LNCaP clone FGC (cell line): ENCODE results near the gene RPP14.
A peak's percentile ranks its signal among the peaks of the same experiment; 100 is the strongest.

Source experiments
- DNase-seq: peaks from one replicate; pipeline ENCODE4 v3.0.0-alpha.2; 2011; ENCODE audit warnings: low read depth
- H3K4me3 ChIP-seq: 2 replicates; pipeline ENCODE4 v1.5.1; 2011; ENCODE audit warnings: mild to moderate bottlenecking, low read depth, low read length, control low read depth
- CTCF ChIP-seq: IDR thresholded peaks from 2 replicates; pipeline ENCODE4 v1.5.1; 2012; ENCODE audit warnings: mild to moderate bottlenecking; ENCODE audit not compliant: control insufficient read depth, insufficient read depth; ENCODE audit errors: extremely low read depth

RPP14 gene

GRCh38 chr3:58305882-58306711 is at the start of gene RPP14, which contains the start of gene HTD2:
Gene RPP14, plus strand, starts transcription at chr3:58306245. Its CDS starts 4,085 bp downstream, at chr3:58310330.
Gene HTD2, plus strand, starts transcription at chr3:58306520. Its CDS starts 11,094 bp downstream, at chr3:58317614.
- TF ChIP-seq CTCF: peak; percentile 97
- peak within 1 kb of the TSS; percentile 99 for H3K4me3 ChIP-seq
- peak; percentile 93 for DNase-seq

DNA sequence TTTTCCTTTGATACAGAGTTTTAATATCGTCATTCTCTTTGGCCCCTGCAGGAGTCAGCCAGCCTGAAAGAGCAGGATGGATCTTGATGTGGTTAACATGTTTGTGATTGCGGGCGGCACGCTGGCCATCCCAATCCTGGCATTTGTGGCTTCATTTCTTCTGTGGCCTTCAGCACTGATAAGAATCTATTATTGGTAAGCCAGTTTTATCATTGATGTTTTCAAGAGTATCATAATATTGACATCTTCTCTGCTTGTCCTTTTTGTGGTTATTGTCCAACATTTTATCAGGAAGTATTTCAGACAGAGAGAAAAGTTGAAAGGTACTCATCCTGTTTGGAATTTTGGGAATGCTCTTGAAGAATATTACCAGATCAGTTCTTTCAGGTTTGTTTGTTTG is 49.5 kb upstream of the RPP14 start:
- no peak overlapping the region for H3K4me3 ChIP-seq
- no peak for TF ChIP-seq CTCF
- DNase-seq: no peak

DNA sequence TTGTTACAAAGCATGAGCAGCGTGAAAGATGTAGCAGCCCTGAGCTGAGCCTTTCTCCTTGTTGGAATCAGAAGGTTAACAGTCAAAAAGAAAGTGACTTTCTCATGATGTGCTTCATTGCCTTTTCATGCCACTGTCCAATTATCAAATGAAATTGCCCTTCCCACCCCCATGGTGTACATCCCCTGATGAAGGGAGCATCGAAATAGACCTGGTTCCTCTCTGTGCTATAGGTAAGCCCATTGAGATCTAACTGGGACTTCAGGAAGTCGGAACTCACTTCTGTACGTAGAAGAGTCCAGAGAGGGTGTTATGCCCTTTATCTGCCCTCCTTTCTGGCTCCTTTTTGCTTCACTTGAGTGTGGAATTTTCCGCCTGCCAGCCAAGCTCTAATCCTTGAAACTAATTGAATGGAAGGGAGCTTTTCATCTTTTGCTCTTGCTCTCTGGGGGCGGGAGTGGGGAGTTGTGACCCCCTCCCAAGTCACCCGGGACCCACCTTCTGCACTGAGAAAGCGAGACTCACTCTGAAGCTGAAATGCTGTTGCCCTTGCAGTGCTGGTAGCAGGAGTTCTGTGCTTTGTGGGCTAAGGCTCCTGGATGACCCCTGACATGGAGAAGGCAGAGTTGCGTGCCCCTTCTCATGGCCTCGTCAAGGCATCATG is 47.5 kb upstream of the RPP14 start:
- no peak for DNase-seq
- no peak for TF ChIP-seq CTCF
- H3K4me3 ChIP-seq: no peak overlapping the region

- H3K4me3 ChIP-seq: no peak overlapping the region
- no peak for DNase-seq
- TF ChIP-seq CTCF: no peak
These were observed 45.7 kb upstream of the RPP14 start for GRCh38 chr3:58260261-58260731.

GRCh38 chr3:58260733-58261132 is 45.3 kb upstream of the RPP14 start:
- TF ChIP-seq CTCF: no peak
- DNase-seq: no peak

GRCh38 chr3:58261954-58262666 is 43.9 kb upstream of the RPP14 start:
- no peak overlapping the region for H3K4me3 ChIP-seq
- TF ChIP-seq CTCF: no peak
- no peak for DNase-seq

More at GRCh38 chr3:58260733-58261132, 45.3 kb upstream of the RPP14 start:
- no peak overlapping the region for H3K4me3 ChIP-seq
